ENCODE measurements around the gene GUCA1C.

DNA sequence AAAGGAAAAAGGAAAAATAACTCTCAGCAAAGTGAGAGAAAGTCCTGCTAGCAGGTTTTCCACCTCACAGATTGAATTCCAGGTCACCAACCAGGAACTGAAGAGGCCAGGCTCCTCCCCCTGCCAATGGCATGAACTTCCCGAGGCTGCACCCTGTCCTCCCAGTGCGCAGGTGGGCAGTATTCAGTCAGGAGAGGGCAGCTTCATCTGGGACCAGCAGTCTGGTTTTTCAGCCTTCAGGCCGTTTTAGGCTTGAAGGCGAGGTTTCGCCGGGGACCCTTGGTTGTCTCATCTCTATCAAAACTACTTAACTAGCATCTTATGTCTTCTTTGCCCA, 89.9 kb downstream of the GUCA1C start:
- TF ChIP-seq CTCF (IDR thresholded peaks at IDR 0.05) (no peak), POLR2AphosphoS5 (IDR thresholded peaks at IDR 0.05; ENCODE audit: low read depth, low read length) (no peak), REST (IDR thresholded peaks at IDR 0.05; ENCODE audit: insufficient read depth in 1 of 2, low read depth in 2 of 2, low read length in 1 of 2) (no peak), SIN3A (IDR thresholded peaks at IDR 0.05; ENCODE audit: borderline replicate concordance, insufficient read depth, low read depth, low read length) (no peak)

Measured in Panc1 (cell line).